ENCODE results near the gene MAGEA1.

DNA sequence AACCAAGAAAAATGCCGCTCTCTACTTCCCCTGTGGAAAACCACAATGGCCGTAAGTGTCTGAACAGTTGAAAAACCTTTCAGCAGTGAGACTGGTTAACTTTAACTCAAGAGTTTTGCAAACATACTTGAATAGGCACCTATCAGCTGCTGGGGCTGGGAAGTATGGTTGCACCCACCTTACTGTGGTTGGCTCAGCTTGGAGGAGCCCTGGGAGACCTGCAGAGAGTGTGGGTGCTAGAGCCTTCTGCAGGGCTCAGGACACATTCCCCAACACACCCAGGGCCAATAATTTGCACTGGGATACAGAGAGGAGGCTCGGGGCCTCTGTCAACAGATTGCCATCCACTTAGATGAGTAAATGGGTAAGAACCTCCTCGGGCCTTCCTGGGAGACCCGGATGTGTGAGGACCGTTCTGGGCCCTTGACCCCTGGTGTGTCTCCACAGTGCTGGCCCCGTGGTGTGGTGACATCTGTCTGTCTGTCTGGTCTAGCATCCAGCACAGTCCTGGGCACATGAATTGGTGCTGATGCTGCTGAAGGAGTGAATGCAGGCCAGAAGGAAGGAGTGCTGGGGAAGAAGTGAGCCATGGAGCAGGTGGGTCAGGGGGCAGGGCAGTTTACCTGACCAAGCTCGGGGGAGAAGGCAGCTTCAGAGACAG, 46.5 kb downstream of the MAGEA1 start:
- no peak for TF ChIP-seq POLR2A (IDR thresholded peaks at IDR 0.05)
- TF ChIP-seq, protein P1, sequence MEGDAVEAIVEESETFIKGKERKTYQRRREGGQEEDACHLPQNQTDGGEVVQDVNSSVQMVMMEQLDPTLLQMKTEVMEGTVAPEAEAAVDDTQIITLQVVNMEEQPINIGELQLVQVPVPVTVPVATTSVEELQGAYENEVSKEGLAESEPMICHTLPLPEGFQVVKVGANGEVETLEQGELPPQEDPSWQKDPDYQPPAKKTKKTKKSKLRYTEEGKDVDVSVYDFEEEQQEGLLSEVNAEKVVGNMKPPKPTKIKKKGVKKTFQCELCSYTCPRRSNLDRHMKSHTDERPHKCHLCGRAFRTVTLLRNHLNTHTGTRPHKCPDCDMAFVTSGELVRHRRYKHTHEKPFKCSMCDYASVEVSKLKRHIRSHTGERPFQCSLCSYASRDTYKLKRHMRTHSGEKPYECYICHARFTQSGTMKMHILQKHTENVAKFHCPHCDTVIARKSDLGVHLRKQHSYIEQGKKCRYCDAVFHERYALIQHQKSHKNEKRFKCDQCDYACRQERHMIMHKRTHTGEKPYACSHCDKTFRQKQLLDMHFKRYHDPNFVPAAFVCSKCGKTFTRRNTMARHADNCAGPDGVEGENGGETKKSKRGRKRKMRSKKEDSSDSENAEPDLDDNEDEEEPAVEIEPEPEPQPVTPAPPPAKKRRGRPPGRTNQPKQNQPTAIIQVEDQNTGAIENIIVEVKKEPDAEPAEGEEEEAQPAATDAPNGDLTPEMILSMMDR (IDR thresholded peaks at IDR 0.05): no peak

Data from stomach (tissue), 4 donors.